Activated T-helper 2 cell treated with anti-CD3 and anti-CD28 coated beads, Interferon-gamma antibody, Interleukin-2, Interleukin-4, amounts not matched to agents 10 μg/mL and 5 μg/mL and 100 μg/mL, durations not matched to agents 14 hours and 24 hours and 36 hours (primary cell): Measurements from ENCODE around the gene TRAPPC4. TPM values are rescaled to one million over a fixed set of nuclear protein-coding genes. Genes with fewer than 3 reads are reported as not detected.
"Not testable (repeated sequence)": the region's sequence is repeated elsewhere in the genome, so short reads cannot be mapped to it uniquely, and the experiment has no call there.

Experiments
- DNase-seq: peaks from one replicate; pipeline ENCODE4 v3.0.0; 2021; ENCODE audit warnings: low spot score
- H3K27ac Mint-ChIP-seq: one replicate; pipeline ENCODE4 v1.8.0; 2021; ENCODE audit warnings: mixed read lengths
- H3K27me3 Mint-ChIP-seq: one replicate; pipeline ENCODE4 v1.8.0; 2021; ENCODE audit warnings: low read depth, mixed read lengths
- H3K36me3 Mint-ChIP-seq: one replicate; pipeline ENCODE4 v1.8.0; 2021; ENCODE audit warnings: low read depth, mixed read lengths
- H3K4me1 Mint-ChIP-seq: one replicate; pipeline ENCODE4 v1.8.0; 2021; ENCODE audit warnings: low read depth, mixed read lengths
- H3K4me3 Mint-ChIP-seq: one replicate; pipeline ENCODE4 v1.8.0; 2021; ENCODE audit warnings: low read depth, mild to moderate bottlenecking, moderate library complexity, mixed read lengths
- H3K9me3 Mint-ChIP-seq: one replicate; pipeline ENCODE4 v1.8.0; 2021; ENCODE audit warnings: mixed read lengths
- intact Hi-C: fragments of 100-400 bp; cut with micrococcal nuclease; formaldehyde crosslinking; loops from one replicate; pipeline ENCODE4 v1.15.1; 2023
- total RNA-seq: library from RNA; stranded (reverse); gene quantifications from 2 replicates; pipeline ENCODE4 v1.2.3, GENCODE V29; 2022

TRAPPC4 gene
- total RNA-seq, result 121 and 128 TPM in 2 replicates

- H3K27me3 Mint-ChIP-seq, result no peaks in the 10 kb centered on the region
- peak within 1 kb of the TSS; percentile 100 for H3K27ac Mint-ChIP-seq
- H3K4me1 Mint-ChIP-seq, result peaks cover 25% of the 10 kb centered on the region
- peaks cover 81% of the 10 kb centered on the region for H3K36me3 Mint-ChIP-seq
- peak; percentile 93 for DNase-seq
- intact Hi-C loops, result loop anchor here (1.0 to 5.0 kb wide), 8 partner anchors 12 to 188 kb away; partner anchors contain the start of genes BCL9L, CBL, CENATAC and HMBS
- no peaks in the 10 kb centered on the region for H3K9me3 Mint-ChIP-seq
- H3K4me3 Mint-ChIP-seq, result peak within 1 kb of the TSS; percentile 99
Observed at GRCh38 chr11:119018074-119018938, at the start of gene TRAPPC4, which contains the start of gene RPS25. TSS of gene TRAPPC4 (plus strand) at chr11:119018766. CDS start at chr11:119018796, 30 bp downstream. TSS of gene RPS25 (minus strand) at chr11:119018343. CDS start at chr11:119018284, 59 bp downstream.

- H3K27ac Mint-ChIP-seq, H3K36me3 Mint-ChIP-seq, H3K27me3 Mint-ChIP-seq, H3K9me3 Mint-ChIP-seq, H3K4me3 Mint-ChIP-seq, H3K4me1 Mint-ChIP-seq, intact Hi-C loops, DNase-seq: not testable (repeated sequence)
Observed at GRCh38 chr11:118969508-118969907, 49.1 kb upstream of the TRAPPC4 start.

- Mint-ChIP-seq H3K4me1 (no peaks in the 10 kb centered on the region), H3K9me3 (no peaks in the 10 kb centered on the region), H3K36me3 (no peaks in the 10 kb centered on the region), H3K27ac (no peak within 1 kb of the TSS), H3K27me3 (peaks cover 21% of the 10 kb centered on the region), H3K4me3 (no peak within 1 kb of the TSS)
- no peak for DNase-seq
- intact Hi-C loops, result no loop called here
Observed at GRCh38 chr11:118971646-118972045, 46.9 kb upstream of the TRAPPC4 start, which contains the start of gene FOXR1. TSS of gene FOXR1 (plus strand) at chr11:118971761. CDS start at chr11:118971932, 171 bp downstream.

GRCh38 chr11:118973985-118974384 lies 44.6 kb upstream of the TRAPPC4 start:
- Mint-ChIP-seq H3K9me3 (no peaks in the 10 kb centered on the region), H3K36me3 (no peaks in the 10 kb centered on the region), H3K4me1 (no peaks in the 10 kb centered on the region), H3K27ac (no peak overlapping the region), H3K4me3 (no peak overlapping the region), H3K27me3 (peaks cover 21% of the 10 kb centered on the region)
- intact Hi-C loops, result no loop called here
- no peak for DNase-seq

- H3K36me3 Mint-ChIP-seq, result no peaks in the 10 kb centered on the region
- peaks cover 19% of the 10 kb centered on the region for H3K27me3 Mint-ChIP-seq
- H3K27ac Mint-ChIP-seq, result no peak overlapping the region
- no peaks in the 10 kb centered on the region for H3K9me3 Mint-ChIP-seq
- DNase-seq, result no peak
- no peak overlapping the region for H3K4me3 Mint-ChIP-seq
- H3K4me1 Mint-ChIP-seq, result no peaks in the 10 kb centered on the region
- intact Hi-C loops, result no loop called here
Observed at GRCh38 chr11:118975771-118976709, 42.5 kb upstream of the TRAPPC4 start.

- no peak for DNase-seq
- H3K4me1 Mint-ChIP-seq, result no peaks in the 10 kb centered on the region
- H3K9me3 Mint-ChIP-seq, result no peaks in the 10 kb centered on the region
- H3K27me3 Mint-ChIP-seq, result peaks cover 12% of the 10 kb centered on the region
- no peak overlapping the region for H3K27ac Mint-ChIP-seq
- H3K4me3 Mint-ChIP-seq, result no peak overlapping the region
- H3K36me3 Mint-ChIP-seq, result no peaks in the 10 kb centered on the region
- intact Hi-C loops, result no loop called here
Observed at GRCh38 chr11:118979434-118979833, 39.1 kb upstream of the TRAPPC4 start.

- intact Hi-C loops, result no loop called here
- no peaks in the 10 kb centered on the region for H3K9me3 Mint-ChIP-seq
- H3K27me3 Mint-ChIP-seq, result peaks cover 5% of the 10 kb centered on the region
- DNase-seq, result no peak
- H3K27ac Mint-ChIP-seq, result no peak overlapping the region
- no peak overlapping the region for H3K4me3 Mint-ChIP-seq
- no peaks in the 10 kb centered on the region for H3K4me1 Mint-ChIP-seq
- H3K36me3 Mint-ChIP-seq, result no peaks in the 10 kb centered on the region
Observed at GRCh38 chr11:118980191-118980881, 38.2 kb upstream of the TRAPPC4 start.

- H3K4me3 Mint-ChIP-seq, DNase-seq, H3K9me3 Mint-ChIP-seq, intact Hi-C loops, H3K27ac Mint-ChIP-seq, H3K36me3 Mint-ChIP-seq, H3K27me3 Mint-ChIP-seq, H3K4me1 Mint-ChIP-seq: not testable (repeated sequence)
Observed at GRCh38 chr11:118984337-118984736, 34.2 kb upstream of the TRAPPC4 start.

- no peaks in the 10 kb centered on the region for H3K9me3 Mint-ChIP-seq
- H3K4me1 Mint-ChIP-seq, result no peaks in the 10 kb centered on the region
- H3K27ac Mint-ChIP-seq, result no peak overlapping the region
- DNase-seq, result no peak
- H3K36me3 Mint-ChIP-seq, result no peaks in the 10 kb centered on the region
- H3K27me3 Mint-ChIP-seq, result no peaks in the 10 kb centered on the region
- intact Hi-C loops, result no loop called here
- no peak overlapping the region for H3K4me3 Mint-ChIP-seq
Observed at GRCh38 chr11:118984825-118985224, 33.7 kb upstream of the TRAPPC4 start.

- Mint-ChIP-seq H3K4me3 (no peak overlapping the region), H3K9me3 (no peaks in the 10 kb centered on the region), H3K27me3 (no peaks in the 10 kb centered on the region), H3K36me3 (peaks cover 2% of the 10 kb centered on the region), H3K4me1 (no peaks in the 10 kb centered on the region), H3K27ac (no peak overlapping the region)
- intact Hi-C loops, result no loop called here
- no peak for DNase-seq
Observed at GRCh38 chr11:118988280-118988679, 30.3 kb upstream of the TRAPPC4 start.

GRCh38 chr11:118991486-118992038 lies 27.0 kb upstream of the TRAPPC4 start:
- H3K4me3 Mint-ChIP-seq, intact Hi-C loops, H3K27me3 Mint-ChIP-seq, H3K27ac Mint-ChIP-seq, H3K9me3 Mint-ChIP-seq, H3K4me1 Mint-ChIP-seq, DNase-seq: not testable (repeated sequence)
- H3K36me3 Mint-ChIP-seq, result peaks cover 17% of the 10 kb centered on the region
